ENCODE results near the gene SUPT6H.

GRCh38 chr17:28743243-28744103, 81.5 kb downstream of the SUPT6H start, which contains the start of gene TRAF4:
- TF ChIP-seq CTCF (IDR thresholded peaks at IDR 0.05; ENCODE audit: low read depth, low read length) (no peak), POLR2A (IDR thresholded peaks at IDR 0.05; ENCODE audit: extremely low read depth, insufficient read length) (peak; percentile 96), MAX (IDR thresholded peaks at IDR 0.05; ENCODE audit: low read depth, low read length) (peak; percentile 29; the same call in 1 of the 2 replicates), MYC (IDR thresholded peaks at IDR 0.05; ENCODE audit: low read depth, low read length) (peak; percentile 48)
